Loucy (cell line): ENCODE results near the gene TBC1D12.
A peak's percentile ranks its signal among the peaks of the same experiment; 100 is the strongest.
"Not testable (repeated sequence)": the region's sequence is repeated elsewhere in the genome, so short reads cannot be mapped to it uniquely, and the experiment has no call there.

ENCODE experiments used
- H2AFZ ChIP-seq: fragments of 200-600 bp; sonication (generic); 2 replicates; pipeline ENCODE4 v1.6.0; 2016; ENCODE audit warnings: antibody characterized with exemption, mild to moderate bottlenecking, low read length, moderate library complexity
- H3F3A ChIP-seq: fragments of 200-600 bp; 2 replicates; pipeline ENCODE4 v1.6.0; 2016; ENCODE audit warnings: antibody characterized with exemption, low read depth, mild to moderate bottlenecking
- H3K27me3 ChIP-seq: fragments of 200-600 bp; sonication (generic); 2 replicates; pipeline ENCODE4 v1.6.1; 2014; ENCODE audit warnings: low read length, mild to moderate bottlenecking; ENCODE audit not compliant: insufficient read depth, poor library complexity, severe bottlenecking
- H3K36me3 ChIP-seq: fragments of 200-600 bp; sonication (generic); 2 replicates; pipeline ENCODE4 v1.6.1; 2016; ENCODE audit warnings: low read length; ENCODE audit not compliant: insufficient read depth
- H3K4me1 ChIP-seq: fragments of 200-600 bp; sonication (generic); 2 replicates; pipeline ENCODE4 v1.5.1; 2014; ENCODE audit warnings: low read length, mild to moderate bottlenecking; ENCODE audit not compliant: insufficient read depth, poor library complexity, severe bottlenecking
- H3K4me2 ChIP-seq: fragments of 200-600 bp; sonication (generic); 2 replicates; pipeline ENCODE4 v1.6.0; 2014; ENCODE audit warnings: antibody characterized with exemption, low read length, low read depth, mild to moderate bottlenecking; ENCODE audit not compliant: poor library complexity, severe bottlenecking
- H3K4me3 ChIP-seq: fragments of 200-600 bp; sonication (generic); 2 replicates; pipeline ENCODE4 v1.5.1; 2014; ENCODE audit warnings: low read length, mild to moderate bottlenecking, mixed read lengths; ENCODE audit not compliant: poor library complexity, severe bottlenecking
- H3K79me2 ChIP-seq: fragments of 200-600 bp; sonication (generic); 2 replicates; pipeline ENCODE4 v1.6.1; 2014; ENCODE audit warnings: low read length; ENCODE audit not compliant: insufficient read depth
- H3K9ac ChIP-seq: fragments of 200-600 bp; sonication (generic); 2 replicates; pipeline ENCODE4 v1.6.0; 2014; ENCODE audit warnings: mild to moderate bottlenecking, low read depth, low read length, moderate library complexity; ENCODE audit not compliant: poor library complexity, severe bottlenecking
- H3K9me2 ChIP-seq: fragments of 200-600 bp; sonication (generic); replicated peaks from 2 replicates; pipeline ENCODE4 v1.6.1; 2016; ENCODE audit warnings: low read depth, low read length, mixed read lengths
- H3K9me3 ChIP-seq: fragments of 200-600 bp; sonication (generic); 2 replicates; pipeline ENCODE4 v1.6.1; 2014; ENCODE audit warnings: mild to moderate bottlenecking, antibody characterized with exemption, low read length, low read depth; ENCODE audit not compliant: insufficient read depth
- H4K20me1 ChIP-seq: fragments of 200-600 bp; sonication (generic); 2 replicates; pipeline ENCODE4 v1.6.0; 2014; ENCODE audit warnings: antibody characterized with exemption, low read length, mild to moderate bottlenecking; ENCODE audit not compliant: insufficient read depth, poor library complexity, severe bottlenecking
- EZH2phosphoT487 ChIP-seq: fragments of 200-600 bp; IDR thresholded peaks from 2 replicates; pipeline ENCODE4 v1.6.1; 2018; ENCODE audit warnings: antibody characterized with exemption, mild to moderate bottlenecking, moderate library complexity, borderline replicate concordance
- TF ChIP-seq, protein P1 (sequence below): fragments of 200-600 bp; sonication (generic); conservative IDR thresholded peaks from 2 replicates; pipeline ENCODE4 v1.5.1; 2014; ENCODE audit warnings: mild to moderate bottlenecking, antibody characterized with exemption, low read length

Gene TBC1D12

DNA sequence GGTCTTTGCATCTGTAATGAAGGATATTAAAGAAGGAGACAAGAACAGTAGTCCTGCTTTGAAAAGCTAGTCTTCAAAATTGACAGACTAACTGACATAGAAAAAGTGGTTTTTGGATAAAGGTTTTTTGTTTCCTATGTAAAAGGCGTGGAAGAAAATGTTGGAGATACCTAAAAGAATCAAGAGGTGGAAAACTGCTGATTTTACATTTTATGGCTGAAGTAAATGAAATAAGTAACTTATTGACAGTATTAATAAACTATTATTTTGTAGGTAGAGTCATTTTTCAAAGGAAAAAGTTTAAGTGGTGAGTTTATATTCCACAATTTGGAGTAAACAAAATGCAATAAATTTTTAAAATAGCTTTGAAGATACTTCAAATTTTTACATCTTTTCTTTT, 130.7 kb downstream of the TBC1D12 start:
- Histone ChIP-seq H3K9ac (no peak overlapping the region), H2AFZ (no peak overlapping the region), H3F3A (no peaks in the 10 kb centered on the region), H3K9me3 (no peaks in the 10 kb centered on the region), H4K20me1 (no peaks in the 10 kb centered on the region), H3K79me2 (no peaks in the 10 kb centered on the region), H3K27me3 (no peaks in the 10 kb centered on the region), H3K9me2 (no peaks in the 10 kb centered on the region), H3K4me3 (no peak overlapping the region), H3K36me3 (no peaks in the 10 kb centered on the region), H3K4me1 (no peaks in the 10 kb centered on the region), H3K4me2 (no peak overlapping the region)
- TF ChIP-seq, protein P1, sequence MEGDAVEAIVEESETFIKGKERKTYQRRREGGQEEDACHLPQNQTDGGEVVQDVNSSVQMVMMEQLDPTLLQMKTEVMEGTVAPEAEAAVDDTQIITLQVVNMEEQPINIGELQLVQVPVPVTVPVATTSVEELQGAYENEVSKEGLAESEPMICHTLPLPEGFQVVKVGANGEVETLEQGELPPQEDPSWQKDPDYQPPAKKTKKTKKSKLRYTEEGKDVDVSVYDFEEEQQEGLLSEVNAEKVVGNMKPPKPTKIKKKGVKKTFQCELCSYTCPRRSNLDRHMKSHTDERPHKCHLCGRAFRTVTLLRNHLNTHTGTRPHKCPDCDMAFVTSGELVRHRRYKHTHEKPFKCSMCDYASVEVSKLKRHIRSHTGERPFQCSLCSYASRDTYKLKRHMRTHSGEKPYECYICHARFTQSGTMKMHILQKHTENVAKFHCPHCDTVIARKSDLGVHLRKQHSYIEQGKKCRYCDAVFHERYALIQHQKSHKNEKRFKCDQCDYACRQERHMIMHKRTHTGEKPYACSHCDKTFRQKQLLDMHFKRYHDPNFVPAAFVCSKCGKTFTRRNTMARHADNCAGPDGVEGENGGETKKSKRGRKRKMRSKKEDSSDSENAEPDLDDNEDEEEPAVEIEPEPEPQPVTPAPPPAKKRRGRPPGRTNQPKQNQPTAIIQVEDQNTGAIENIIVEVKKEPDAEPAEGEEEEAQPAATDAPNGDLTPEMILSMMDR, result no peak
- no peak for TF ChIP-seq EZH2phosphoT487

- not testable (repeated sequence) for H3K4me2 ChIP-seq, H3K9me3 ChIP-seq, H2AFZ ChIP-seq, H4K20me1 ChIP-seq, H3K9ac ChIP-seq, H3K9me2 ChIP-seq, H3K4me3 ChIP-seq, H3K36me3 ChIP-seq, H3K27me3 ChIP-seq, H3F3A ChIP-seq
- H3K79me2 ChIP-seq, result peaks cover 17% of the 10 kb centered on the region
- H3K4me1 ChIP-seq, result peaks cover 27% of the 10 kb centered on the region
Measured at GRCh38 chr10:94542282-94542681, 139.9 kb downstream of the TBC1D12 start.

GRCh38 chr10:94545391-94546048, 143.2 kb downstream of the TBC1D12 start, which contains the start of gene HELLS:
HELLS (plus strand) TSS chr10:94545788; CDS start chr10:94545922, 134 bp downstream.
- no peak for TF ChIP-seq EZH2phosphoT487
- TF ChIP-seq, protein P1, result no peak
- Histone ChIP-seq H3K9ac (peak within 1 kb of the TSS; percentile 91), H3K4me1 (peaks cover 35% of the 10 kb centered on the region), H3K79me2 (peaks cover 47% of the 10 kb centered on the region), H4K20me1 (peaks cover 26% of the 10 kb centered on the region), H3K4me3 (peak within 1 kb of the TSS; percentile 84), H3F3A (no peaks in the 10 kb centered on the region), H2AFZ (peak within 1 kb of the TSS; percentile 100), H3K36me3 (no peaks in the 10 kb centered on the region), H3K27me3 (no peaks in the 10 kb centered on the region), H3K9me3 (no peaks in the 10 kb centered on the region), H3K4me2 (peak within 1 kb of the TSS; percentile 86), H3K9me2 (no peaks in the 10 kb centered on the region)
